ENCODE data around the gene DDX39A.

DNA sequence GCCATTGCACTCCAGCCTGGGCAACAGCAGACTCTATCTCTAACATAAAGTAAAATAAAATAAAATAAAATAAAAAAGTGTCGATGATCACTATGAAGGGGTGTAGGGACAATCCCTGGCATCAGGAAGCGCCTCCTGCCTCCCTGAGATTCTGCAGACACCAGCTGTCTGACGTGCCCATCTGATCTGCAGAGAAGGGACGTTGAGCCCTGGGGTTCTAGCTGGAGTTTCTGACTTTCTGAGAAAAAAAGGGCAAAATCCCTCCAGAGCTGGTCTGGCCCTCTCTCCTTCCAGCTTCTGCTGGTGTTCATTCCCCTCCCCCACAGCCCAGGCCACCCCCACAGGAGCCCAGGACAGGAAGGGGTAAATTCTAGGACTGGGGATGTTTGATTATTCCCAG lies 40.3 kb downstream of the DDX39A start:
- TF ChIP-seq POLR2A (IDR thresholded peaks at IDR 0.05; ENCODE audit: low read length) (no peak), GATA1 (IDR thresholded peaks at IDR 0.05; ENCODE audit: low read depth, low read length) (no peak)

Measured in erythroblast (primary cell).